Common myeloid progenitor, CD34-positive (primary cell): Measurements from ENCODE around the gene TJAP1.

Experiments
- CTCF ChIA-PET: fragments of 350-600 bp; sonication (Branson Sonifier 250); formaldehyde crosslinking; loops from one replicate; lab custom pipeline; 2021; ENCODE audit warnings: antibody characterized with exemption; lab: Charles Lee
- POLR2A ChIA-PET: fragments of 350-600 bp; sonication (Branson Sonifier 250); formaldehyde crosslinking; loops from one replicate; lab custom pipeline; 2021; ENCODE audit warnings: antibody characterized with exemption; lab: Charles Lee
- DNase-seq, 3 donors: peaks; one replicate each; pipeline versions ENCODE4 v3.0.0 to v3.0.0-alpha.2; 2013
- H3K27ac ChIP-seq, 2 experiments: 1 replicate in 1 of 2; 2 replicates in 1 of 2; pipeline ENCODE4 v1.7.0; 2013; ENCODE audit warnings: inconsistent platforms in 2 of 2, low read length in 2 of 2, mild to moderate bottlenecking in 2 of 2, low read depth in 1 of 2, moderate library complexity in 1 of 2; ENCODE audit not compliant: severe bottlenecking in 2 of 2, insufficient read depth in 1 of 2, poor library complexity in 1 of 2
- H3K27me3 ChIP-seq, 5 experiments: replicated peaks in 2 of 5; 1 replicate in 3 of 5; 2 replicates in 2 of 5; pipeline versions ENCODE4 v1.6.1 to v1.7.0; 2013; ENCODE audit warnings: low read length in 4 of 5, mild to moderate bottlenecking in 2 of 5, moderate library complexity in 2 of 5, inconsistent platforms in 1 of 5; ENCODE audit not compliant: insufficient read depth in 5 of 5, control insufficient read depth in 4 of 5
- H3K36me3 ChIP-seq, 4 experiments: 1 replicate in 2 of 4; 2 replicates in 2 of 4; pipeline versions ENCODE4 v1.6.1 to v1.7.0; 2013; ENCODE audit warnings: low read length in 3 of 4, control low read depth in 1 of 4, mild to moderate bottlenecking in 1 of 4; ENCODE audit not compliant: control insufficient read depth in 4 of 4, insufficient read depth in 4 of 4
- H3K4me1 ChIP-seq, 4 experiments: 1 replicate in 3 of 4; 2 replicates in 1 of 4; pipeline versions ENCODE4 v1.6.1 to v1.7.1; 2013; ENCODE audit warnings: low read length in 3 of 4, mild to moderate bottlenecking in 3 of 4, control low read depth in 1 of 4, inconsistent platforms in 1 of 4, moderate library complexity in 1 of 4; ENCODE audit not compliant: control insufficient read depth in 4 of 4, insufficient read depth in 4 of 4; ENCODE audit errors: control extremely low read depth in 1 of 4
- H3K4me3 ChIP-seq, 7 experiments: 1 replicate in 4 of 7; 2 replicates in 3 of 7; pipeline versions ENCODE4 v1.5.1 to v1.7.0; 2013; ENCODE audit warnings: mild to moderate bottlenecking in 7 of 7, low read length in 6 of 7, moderate library complexity in 6 of 7, inconsistent platforms in 2 of 7, low read depth in 2 of 7, control low read depth in 1 of 7; ENCODE audit not compliant: insufficient read depth in 4 of 7, control insufficient read depth in 1 of 7; ENCODE audit errors: extremely low read depth in 1 of 7
- H3K9me3 ChIP-seq, 5 experiments: 1 replicate in 4 of 5; 2 replicates in 1 of 5; pipeline versions ENCODE4 v1.6.1 to v1.7.1; 2013; ENCODE audit warnings: low read length in 4 of 5, mild to moderate bottlenecking in 2 of 5, inconsistent platforms in 1 of 5, low read depth in 1 of 5, moderate library complexity in 1 of 5; ENCODE audit not compliant: control insufficient read depth in 4 of 5, insufficient read depth in 2 of 5; ENCODE audit errors: control extremely low read depth in 1 of 5
- WGBS: methylation state at CpG from one replicate; pipeline ENCODE4 v1.1.5; 2013; ENCODE audit not compliant: insufficient coverage; 5-methylcytosine and 5-hydroxymethylcytosine counted together

The TJAP1 gene

GRCh38 chr6:43494321-43494720, 17.0 kb downstream of the TJAP1 start:
- POLR2A ChIA-PET, result no interaction called here
- peaks cover 0 to 7% (median 6%) of the 10 kb centered on the region in 4 experiments for H3K4me1 ChIP-seq
- H3K27me3 ChIP-seq, result no peaks in the 10 kb centered on the region
- H3K27ac ChIP-seq, result no peak overlapping the region
- CTCF ChIA-PET, result interaction anchor here (1.1 to 8.9 kb wide), 8 partner anchors 9 to 133 kb away, joined by 3 to 64 read pairs (median 4); no protein-coding TSS in a partner anchor
- H3K9me3 ChIP-seq, result no peaks in the 10 kb centered on the region
- WGBS, result 91% methylated on average over 3 of the region's 6 CpGs
- H3K4me3 ChIP-seq, result no peak overlapping the region
- H3K36me3 ChIP-seq, result peaks cover 1 to 43% (median 20%) of the 10 kb centered on the region in 4 experiments
- DNase-seq, result no peak

DNA sequence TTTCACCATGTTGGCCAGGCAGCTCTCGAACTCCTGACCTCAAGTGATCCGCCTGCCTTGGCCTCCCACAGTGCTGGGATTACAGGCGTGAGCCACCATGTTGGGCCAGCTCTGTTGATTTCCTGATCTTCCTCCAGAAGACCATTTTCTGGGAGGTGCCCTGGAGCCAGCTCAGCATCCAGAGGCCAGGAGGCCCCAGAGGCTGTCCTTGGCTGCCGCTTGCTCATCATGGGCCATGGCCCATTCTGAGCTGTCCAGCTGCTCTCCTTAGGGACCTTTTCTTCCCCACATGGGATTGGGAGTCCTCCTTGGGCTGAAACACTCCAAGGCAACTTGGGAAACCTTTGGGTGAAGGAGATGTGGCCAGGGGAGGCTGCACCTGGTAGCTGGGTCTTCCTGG, 17.4 kb downstream of the TJAP1 start:
- H3K36me3 ChIP-seq, result peaks cover 6 to 43% (median 23%) of the 10 kb centered on the region in 4 experiments
- CTCF ChIA-PET, result interaction anchor here (1.1 to 8.9 kb wide), 7 partner anchors 12 to 133 kb away, joined by 3 to 64 read pairs (median 4); no protein-coding TSS in a partner anchor
- no peak for DNase-seq
- H3K9me3 ChIP-seq, result no peaks in the 10 kb centered on the region
- WGBS, result 97% methylated on average over 4 of the region's 4 CpGs
- peaks cover 0 to 7% (median 6%) of the 10 kb centered on the region in 4 experiments for H3K4me1 ChIP-seq
- H3K27me3 ChIP-seq, result no peaks in the 10 kb centered on the region
- POLR2A ChIA-PET, result no interaction called here
- no peak overlapping the region for H3K27ac ChIP-seq
- H3K4me3 ChIP-seq, result no peak overlapping the region

GRCh38 chr6:43495409-43495941, 18.1 kb downstream of the TJAP1 start:
- peaks cover 0 to 7% (median 6%) of the 10 kb centered on the region in 4 experiments for H3K4me1 ChIP-seq
- no peak overlapping the region for H3K4me3 ChIP-seq
- no peaks in the 10 kb centered on the region for H3K9me3 ChIP-seq
- ChIA-PET POLR2A (no interaction called here), CTCF (interaction anchor here (0.7 to 8.9 kb wide), 9 partner anchors 8 to 134 kb away, joined by 3 to 64 read pairs (median 4); partner anchors contain the start of gene DLK2)
- H3K27ac ChIP-seq, result no peak overlapping the region
- no peaks in the 10 kb centered on the region for H3K27me3 ChIP-seq
- no peak for DNase-seq
- WGBS, result 56% methylated on average over 2 of the region's 4 CpGs
- peaks cover 10 to 44% (median 30%) of the 10 kb centered on the region in 4 experiments for H3K36me3 ChIP-seq

GRCh38 chr6:43496370-43497128, 19.2 kb downstream of the TJAP1 start:
- H3K36me3 ChIP-seq, result peaks cover 10 to 54% (median 39%) of the 10 kb centered on the region in 4 experiments
- no peaks in the 10 kb centered on the region for H3K27me3 ChIP-seq
- ChIA-PET CTCF (interaction anchor here (1.3 to 8.9 kb wide), 3 partner anchors 9 to 232 kb away, joined by 3 to 64 read pairs (median 4); no protein-coding TSS in a partner anchor), POLR2A (no interaction called here)
- 88% methylated on average over 13 of the region's 18 CpGs for WGBS
- H3K4me3 ChIP-seq, result no peak overlapping the region
- peak in 1 of 3 donors; percentile 24 for DNase-seq
- no peak overlapping the region for H3K27ac ChIP-seq
- H3K4me1 ChIP-seq, result peaks cover 0 to 7% (median 6%) of the 10 kb centered on the region in 4 experiments
- no peaks in the 10 kb centered on the region for H3K9me3 ChIP-seq

DNA sequence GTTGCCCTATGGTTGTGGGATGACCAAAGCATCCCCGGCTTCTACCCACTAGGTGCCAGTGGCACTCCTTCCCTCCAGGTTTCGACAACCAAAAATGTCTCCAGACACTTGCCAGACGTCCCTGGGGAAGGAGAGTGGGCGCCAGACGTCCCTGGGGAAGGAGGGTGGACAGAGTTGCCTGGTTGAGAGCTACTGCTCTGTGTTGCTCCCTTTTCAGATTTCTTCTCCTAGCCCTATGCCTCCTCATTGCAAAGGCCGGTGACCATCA, 19.7 kb downstream of the TJAP1 start:
- H3K9me3 ChIP-seq, result no peaks in the 10 kb centered on the region
- H3K4me3 ChIP-seq, result no peak overlapping the region
- WGBS, result 98% methylated on average over 4 of the region's 6 CpGs
- no peak for DNase-seq
- ChIA-PET POLR2A (interaction anchor here (1.2 kb wide), 1 partner anchor 108 kb away, joined by 3 read pairs; no protein-coding TSS in a partner anchor), CTCF (interaction anchor here (1.4 to 8.9 kb wide), 2 partner anchors 9 to 233 kb away, joined by 4 to 64 read pairs; no protein-coding TSS in a partner anchor)
- H3K36me3 ChIP-seq, result peaks cover 10 to 54% (median 38%) of the 10 kb centered on the region in 4 experiments
- H3K4me1 ChIP-seq, result peaks cover 0 to 7% (median 6%) of the 10 kb centered on the region in 4 experiments
- H3K27me3 ChIP-seq, result no peaks in the 10 kb centered on the region
- no peak overlapping the region for H3K27ac ChIP-seq

DNA sequence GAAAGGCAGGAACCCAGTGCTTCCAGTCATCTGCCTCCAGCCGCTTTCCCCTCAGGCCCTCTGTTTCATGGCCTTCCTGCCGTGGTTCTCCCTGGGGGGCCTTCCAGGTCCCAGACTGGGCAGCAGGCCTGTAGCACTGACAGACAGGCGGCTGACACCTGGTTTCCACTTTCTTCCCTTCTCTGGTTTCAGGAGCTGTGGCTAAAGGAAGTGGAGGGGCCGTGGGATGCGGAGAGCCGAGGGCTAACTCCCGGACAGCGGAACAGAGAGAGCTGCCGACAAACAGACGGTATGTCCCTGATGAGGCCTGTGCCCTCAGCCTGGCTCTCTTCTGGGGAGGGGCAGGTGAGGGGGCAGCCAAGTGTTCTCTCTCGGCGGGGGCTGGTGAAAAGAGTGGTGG, 20.3 kb downstream of the TJAP1 start:
- Histone ChIP-seq H3K4me3 (no peak overlapping the region), H3K27me3 (no peaks in the 10 kb centered on the region), H3K4me1 (peaks cover 0 to 7% (median 6%) of the 10 kb centered on the region in 4 experiments), H3K27ac (no peak overlapping the region), H3K9me3 (no peaks in the 10 kb centered on the region), H3K36me3 (peaks cover 10 to 57% (median 44%) of the 10 kb centered on the region in 4 experiments)
- ChIA-PET CTCF (interaction anchor here (1.4 to 8.9 kb wide), 3 partner anchors 9 to 45 kb away, joined by 3 to 64 read pairs (median 7); no protein-coding TSS in a partner anchor), POLR2A (interaction anchor here (1.2 kb wide), 1 partner anchor 108 kb away, joined by 3 read pairs; no protein-coding TSS in a partner anchor)
- 96% methylated on average over 10 of the region's 12 CpGs for WGBS
- no peak for DNase-seq
